Kidney (tissue), 14 donors: Measurements from ENCODE around the gene CRY2. TPM values are rescaled to one million over a fixed set of nuclear protein-coding genes. Genes with fewer than 3 reads are reported as not detected.

ENCODE experiments used
- DNase-seq, 5 donors: peaks; one replicate each; pipeline ENCODE4 v3.0.0-alpha.2; 2013 to 2020
- FAIRE-seq: peaks from 2 replicates; lab custom pipeline; 2012; peaks lifted over from hg19 to GRCh38; lab: Jason Lieb, UNC
- H3K27ac ChIP-seq, 2 donors: one replicate each; pipeline ENCODE4 v1.7.0; 2013; ENCODE audit warnings: low read depth in 2 of 2, low read length in 2 of 2, inconsistent platforms in 1 of 2
- H3K27me3 ChIP-seq: one replicate; pipeline ENCODE4 v1.7.1; 2013; ENCODE audit warnings: low read length, inconsistent platforms; ENCODE audit not compliant: control insufficient read depth, insufficient read depth
- H3K36me3 ChIP-seq, 3 donors: one replicate each; pipeline versions ENCODE4 v1.7.0 to v1.7.1; 2013; ENCODE audit warnings: low read length in 3 of 3, control low read depth in 1 of 3, inconsistent platforms in 1 of 3; ENCODE audit not compliant: insufficient read depth in 3 of 3, control insufficient read depth in 2 of 3
- H3K4me1 ChIP-seq, 3 donors: one replicate each; pipeline versions ENCODE4 v1.7.0 to v1.7.1; 2013; ENCODE audit warnings: low read length in 3 of 3, inconsistent platforms in 1 of 3, low read depth in 1 of 3; ENCODE audit not compliant: control insufficient read depth in 2 of 3, insufficient read depth in 2 of 3
- H3K4me3 ChIP-seq, 3 donors: one replicate each; pipeline versions ENCODE4 v1.7.0 to v1.8.1; 2013; ENCODE audit warnings: low read length in 3 of 3, control low read depth in 1 of 3, inconsistent platforms in 1 of 3
- H3K9ac ChIP-seq, 3 donors: one replicate each; pipeline versions ENCODE4 v1.7.0 to v1.7.1; 2013; ENCODE audit warnings: low read length in 3 of 3, control low read depth in 1 of 3, inconsistent platforms in 1 of 3
- H3K9me3 ChIP-seq, 3 donors: one replicate each; pipeline versions ENCODE4 v1.7.0 to v1.7.1; 2013; ENCODE audit warnings: low read length in 3 of 3, control low read depth in 1 of 3, inconsistent platforms in 1 of 3; ENCODE audit not compliant: control insufficient read depth in 2 of 3, insufficient read depth in 1 of 3
- CTCF ChIP-seq: IDR thresholded peaks from 3 replicates; pipeline ENCODE4 v1.5.1; 2012; ENCODE audit warnings: mild to moderate bottlenecking, moderate library complexity, borderline replicate concordance; ENCODE audit not compliant: insufficient read depth; ENCODE audit errors: extremely low read depth
- intact Hi-C: fragments of 100-400 bp; cut with DNase I; formaldehyde crosslinking; loops from one replicate; pipeline ENCODE4 v1.11.1; 2022
- polyA plus RNA-seq: library from polyadenylated mRNA; stranded (reverse); fragments of 350-450 nt; fragmentation: Illumina TruSeq; extraction: RNeasy Lipid Tissue Mini Kit (QIAGEN cat#74804); gene quantifications from one replicate; pipeline ENCODE4 v1.2.3, GENCODE V29; 2014; ENCODE audit warnings: low read depth, low replicate concordance; ENCODE audit not compliant: insufficient read depth
- total RNA-seq: library from RNA; stranded (reverse); fragmentation: NEBNext Ultra II Directional; extraction: Animal tissue kit (Norgen Biotek cat#: 25700); gene quantifications from one replicate; pipeline ENCODE4 v1.2.1, GENCODE V29; 2021
- donor health status: control.
- donor health status: control.
- donor health status: control.
- donor health status: control.
- donor health status: control.
- donor health status: DM: yes; HTN: yes; CAD: no.
- donor health status: Normal renal cell carcinoma (clear cell type).

The CRY2 gene
- total and polyA plus RNA-seq, 2 donors from 2014 or later, result 20.7 to 44.5 TPM

GRCh38 chr11:45886816-45887520 is 39.7 kb downstream of the CRY2 start:
- DNase-seq (peak in 1 of 5 donors; percentile 40), FAIRE-seq (no peak)
- Histone ChIP-seq H3K36me3 (peaks cover 0 to 4% (median 2%) of the 10 kb centered on the region in 3 donors), H3K4me1 (peaks cover 0 to 2% (median 0%) of the 10 kb centered on the region in 3 donors), H3K27me3 (no peaks in the 10 kb centered on the region), H3K4me3 (no peak overlapping the region), H3K9ac (no peak overlapping the region), H3K9me3 (no peaks in the 10 kb centered on the region), H3K27ac (no peak overlapping the region)
- TF ChIP-seq CTCF, result no peak
- intact Hi-C loops, result no loop called here

- peaks cover 0 to 2% (median 0%) of the 10 kb centered on the region in 3 donors for H3K4me1 ChIP-seq
- H3K9ac ChIP-seq, result no peak overlapping the region
- H3K9me3 ChIP-seq, result no peaks in the 10 kb centered on the region
- H3K27me3 ChIP-seq, result no peaks in the 10 kb centered on the region
- DNase-seq (peak in 2 of 5 donors; percentile 17 to 48), FAIRE-seq (no peak)
- intact Hi-C loops, result no loop called here
- no peak for TF ChIP-seq CTCF
- no peaks in the 10 kb centered on the region for H3K36me3 ChIP-seq
- H3K4me3 ChIP-seq, result no peak overlapping the region
- no peak overlapping the region for H3K27ac ChIP-seq
Observed at GRCh38 chr11:45887587-45887986, 40.3 kb downstream of the CRY2 start.

GRCh38 chr11:45889555-45889954 is 42.3 kb downstream of the CRY2 start:
- DNase-seq (no peak), FAIRE-seq (no peak)
- no peaks in the 10 kb centered on the region for H3K36me3 ChIP-seq
- no peak overlapping the region for H3K4me3 ChIP-seq
- H3K9ac ChIP-seq, result no peak overlapping the region
- no peaks in the 10 kb centered on the region for H3K9me3 ChIP-seq
- intact Hi-C loops, result no loop called here
- H3K27me3 ChIP-seq, result no peaks in the 10 kb centered on the region
- TF ChIP-seq CTCF, result no peak
- peaks cover 0 to 2% (median 0%) of the 10 kb centered on the region in 3 donors for H3K4me1 ChIP-seq
- no peak overlapping the region for H3K27ac ChIP-seq

- H3K4me1 ChIP-seq, result peaks cover 0 to 2% (median 0%) of the 10 kb centered on the region in 3 donors
- no peak for TF ChIP-seq CTCF
- no peaks in the 10 kb centered on the region for H3K36me3 ChIP-seq
- H3K9ac ChIP-seq, result no peak overlapping the region
- H3K27ac ChIP-seq, result no peak overlapping the region
- no peaks in the 10 kb centered on the region for H3K9me3 ChIP-seq
- FAIRE-seq, result no peak
- peak in 1 of 5 donors; percentile 53 for DNase-seq
- intact Hi-C loops, result no loop called here
- no peak overlapping the region for H3K4me3 ChIP-seq
- no peaks in the 10 kb centered on the region for H3K27me3 ChIP-seq
Observed at GRCh38 chr11:45889966-45890365, 42.7 kb downstream of the CRY2 start.
